Adrenal gland (tissue), 5 donors: ENCODE measurements around the gene PITX2.

Source experiments
- CTCF ChIP-seq, 6 experiments: fragments of 450-650 bp in 4 of 6; fragments of 200-600 bp in 2 of 6; sonication (generic) in 1 of 6; IDR thresholded peaks; 1 replicate in 5 of 6; 2 replicates in 1 of 6; pipeline versions ENCODE4 v1.5.1 to v1.8.0; 2016 to 2021; ENCODE audit warnings: antibody characterized with exemption in 6 of 6, mild to moderate bottlenecking in 2 of 6, moderate library complexity in 1 of 6
- POLR2A ChIP-seq, 2 donors: fragments of 450-650 bp; IDR thresholded peaks; one replicate each; pipeline ENCODE4 v1.6.1; 2017; ENCODE audit warnings: antibody characterized with exemption in 2 of 2, mild to moderate bottlenecking in 2 of 2, moderate library complexity in 1 of 2
- donor health status: DM: no; HTN: no; CAD: no.

- TF ChIP-seq CTCF (IDR thresholded peaks at IDR 0.05) (no peak), POLR2A (IDR thresholded peaks at IDR 0.05) (no peak)
These were observed 41.0 kb upstream of the PITX2 start for GRCh38 chr4:110663738-110664444.
